ENCODE measurements around the gene CCDC152. TPM values are rescaled to one million over a fixed set of nuclear protein-coding genes. Genes with fewer than 3 reads are reported as not detected.
"Not testable (repeated sequence)": the region's sequence is repeated elsewhere in the genome, so short reads cannot be mapped to it uniquely, and the experiment has no call there.

The CCDC152 gene
- total RNA-seq, 2 donors from 2014 or later, result 0.90 to 2.3 TPM

- no peak for DNase-seq (ENCODE audit: low spot score)
- intact Hi-C loops (cut with DNase I), result no loop called here
Observed at GRCh38 chr5:42840842-42841567, 84.4 kb downstream of the CCDC152 start.

DNA sequence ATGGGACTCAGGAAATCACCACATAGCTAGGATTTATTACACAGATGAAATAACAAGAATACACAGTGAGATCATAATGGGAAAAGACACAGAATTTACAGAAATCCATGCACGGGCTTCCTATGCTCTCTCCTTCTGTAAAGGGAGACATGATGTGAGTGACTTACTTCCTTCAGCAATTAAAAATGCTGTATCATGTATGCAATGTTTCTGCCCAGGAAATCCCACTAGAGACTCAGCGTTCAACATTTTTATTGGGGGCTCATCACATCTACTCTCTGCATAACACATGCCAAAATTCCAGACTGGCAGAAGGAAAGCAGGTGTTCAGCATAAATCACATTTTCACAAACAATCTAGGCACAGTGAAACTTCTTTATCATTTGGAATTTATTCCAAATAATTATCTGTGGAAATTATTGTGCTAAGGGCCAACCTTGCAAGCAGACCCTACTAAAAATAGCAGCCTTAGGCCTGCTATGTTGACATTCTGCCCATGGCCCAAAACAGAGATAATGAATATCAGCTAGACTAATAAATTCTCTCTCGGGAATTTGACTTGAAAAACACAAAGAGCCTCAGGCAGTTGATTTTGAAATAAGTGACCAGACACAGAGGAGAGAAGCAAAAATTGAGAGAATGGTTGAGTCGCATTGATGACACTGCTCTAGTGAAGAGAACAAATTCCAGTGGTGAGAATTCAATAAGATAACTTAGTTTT, 86.5 kb downstream of the CCDC152 start:
- intact Hi-C loops (cut with DNase I), result no loop called here
- no peak for DNase-seq (ENCODE audit: low spot score)

DNA sequence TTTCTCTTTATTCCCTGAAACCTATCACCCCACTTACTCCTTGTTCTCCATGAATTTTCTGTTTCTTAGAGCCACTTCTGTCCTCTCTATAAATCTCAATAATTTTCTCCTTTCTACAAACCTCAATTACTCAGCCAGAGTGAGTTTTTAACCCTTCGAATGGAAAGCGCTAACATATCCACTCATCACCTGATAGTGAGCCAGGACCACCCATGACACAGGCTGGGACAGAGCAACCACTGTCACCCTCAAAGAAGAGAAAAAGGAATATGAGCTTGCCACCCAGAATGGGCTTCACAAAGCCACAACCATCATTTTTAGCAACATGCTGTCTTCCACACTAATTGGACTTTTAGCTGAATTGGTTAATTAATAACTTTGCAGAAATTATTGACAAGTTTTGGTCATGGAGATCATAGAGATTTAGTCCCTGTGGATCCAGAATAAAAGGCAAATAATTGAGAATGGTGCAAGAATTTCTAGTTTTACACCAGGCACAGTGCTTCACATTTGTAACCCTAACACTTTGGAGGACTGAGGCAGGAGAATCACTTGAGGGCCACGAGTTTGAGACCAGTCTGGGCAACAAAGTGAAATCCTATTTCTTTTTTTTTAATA, 87.2 kb downstream of the CCDC152 start:
- intact Hi-C loops (cut with DNase I), result no loop called here
- no peak for DNase-seq (ENCODE audit: low spot score)

GRCh38 chr5:42844408-42844807, 87.8 kb downstream of the CCDC152 start:
- intact Hi-C loops (cut with DNase I); DNase-seq (ENCODE audit: low spot score): not testable (repeated sequence)

DNA sequence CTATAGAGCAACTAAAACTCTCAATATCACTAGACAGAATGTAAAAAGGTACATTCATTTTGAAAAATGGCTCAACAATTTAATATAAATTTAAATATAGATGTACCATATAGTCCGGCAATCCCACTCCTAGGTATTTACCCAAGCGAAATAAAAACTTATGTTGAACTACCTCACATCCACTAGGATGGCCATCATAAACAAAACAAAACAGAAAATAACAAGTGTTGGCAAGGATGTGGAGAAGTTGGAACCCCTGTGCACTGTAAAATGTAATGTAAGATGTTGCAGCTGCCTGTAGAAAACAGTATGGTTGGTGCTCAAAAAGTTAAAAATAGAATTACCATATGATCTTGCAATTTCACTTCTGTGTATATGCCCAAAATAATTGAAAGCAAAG, 91.9 kb downstream of the CCDC152 start:
- no peak for DNase-seq (ENCODE audit: low spot score)
- intact Hi-C loops (cut with DNase I), result no loop called here

DNA sequence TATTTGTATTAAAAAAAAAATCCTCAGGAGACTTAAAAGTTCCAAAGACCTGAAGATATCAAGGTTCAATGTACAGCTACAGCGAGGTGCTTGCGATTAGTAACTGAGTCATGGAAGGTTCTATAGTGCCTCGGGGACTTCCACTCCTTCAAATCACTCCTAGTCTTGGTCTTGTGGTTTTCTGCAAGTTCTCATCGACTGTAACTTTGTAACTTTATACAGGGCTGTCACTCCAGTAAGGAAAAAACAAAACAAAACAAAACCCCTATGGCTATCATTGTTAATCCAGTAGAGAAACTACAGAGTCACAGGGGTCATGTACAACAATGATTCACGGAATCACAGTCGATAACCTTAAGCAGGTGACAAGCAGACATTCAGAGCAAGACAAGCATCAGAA, 94.9 kb downstream of the CCDC152 start:
- no peak for DNase-seq (ENCODE audit: low spot score)
- intact Hi-C loops (cut with DNase I), result no loop called here

Other genes starting within 250 kb of the CCDC152 start
- gene SELENOP, start 55.1 kb downstream of the CCDC152 start, total RNA-seq, result 100 to 1,000 TPM; 165 to 332 TPM

Data from posterior vena cava (tissue), 2 donors.